Osteocyte (in vitro differentiated cells): ENCODE measurements around the gene PDCD2. TPM values are rescaled to one million over a fixed set of nuclear protein-coding genes. Genes with fewer than 3 reads are reported as not detected.
"Not testable (repeated sequence)": the region's sequence is repeated elsewhere in the genome, so short reads cannot be mapped to it uniquely, and the experiment has no call there.

ENCODE experiments used
- DNase-seq: peaks from one replicate; pipeline ENCODE4 v3.0.0; 2021; ENCODE audit warnings: mixed read lengths; ENCODE audit not compliant: unreplicated experiment; ENCODE audit errors: extremely low spot score
- H3K27ac Mint-ChIP-seq: one replicate; pipeline ENCODE4 v1.8.0; 2021; ENCODE audit warnings: mild to moderate bottlenecking, mixed read lengths; ENCODE audit not compliant: unreplicated experiment
- H3K27me3 Mint-ChIP-seq: one replicate; pipeline ENCODE4 v1.8.0; 2021; ENCODE audit warnings: mixed read lengths; ENCODE audit not compliant: unreplicated experiment
- H3K36me3 Mint-ChIP-seq: one replicate; pipeline ENCODE4 v1.8.0; 2021; ENCODE audit warnings: mixed read lengths; ENCODE audit not compliant: unreplicated experiment
- H3K4me1 Mint-ChIP-seq: one replicate; pipeline ENCODE4 v1.8.0; 2021; ENCODE audit warnings: mixed read lengths; ENCODE audit not compliant: unreplicated experiment
- H3K4me3 Mint-ChIP-seq: one replicate; pipeline ENCODE4 v1.8.0; 2021; ENCODE audit warnings: mild to moderate bottlenecking, moderate library complexity, mixed read lengths; ENCODE audit not compliant: unreplicated experiment
- H3K9me3 Mint-ChIP-seq: one replicate; pipeline ENCODE4 v1.8.0; 2021; ENCODE audit warnings: mixed read lengths; ENCODE audit not compliant: unreplicated experiment
- CTCF ChIP-seq: fragments of 200-600 bp; sonication (generic); IDR thresholded peaks from 2 replicates; pipeline ENCODE4 v1.5.0; 2021; ENCODE audit warnings: antibody characterized with exemption, mild to moderate bottlenecking, moderate library complexity
- long read RNA-seq: library from polyadenylated mRNA; unstranded; transcript quantifications from one replicate; pipeline ENCODE4 v2.0.0, GENCODE V29; 2021
- total RNA-seq: library from RNA; stranded (reverse); gene quantifications from 2 replicates; pipeline ENCODE4 v1.2.1, GENCODE V29; 2021

Gene PDCD2, protein sequence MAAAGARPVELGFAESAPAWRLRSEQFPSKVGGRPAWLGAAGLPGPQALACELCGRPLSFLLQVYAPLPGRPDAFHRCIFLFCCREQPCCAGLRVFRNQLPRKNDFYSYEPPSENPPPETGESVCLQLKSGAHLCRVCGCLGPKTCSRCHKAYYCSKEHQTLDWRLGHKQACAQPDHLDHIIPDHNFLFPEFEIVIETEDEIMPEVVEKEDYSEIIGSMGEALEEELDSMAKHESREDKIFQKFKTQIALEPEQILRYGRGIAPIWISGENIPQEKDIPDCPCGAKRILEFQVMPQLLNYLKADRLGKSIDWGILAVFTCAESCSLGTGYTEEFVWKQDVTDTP
- total RNA-seq: 52.9 and 60.7 TPM in 2 replicates
- long read RNA-seq, partial matches to known transcripts: 2 of 14 reads
- long read RNA-seq, other reads (novel, unspliced or antisense): 5 of 14 reads

DNA sequence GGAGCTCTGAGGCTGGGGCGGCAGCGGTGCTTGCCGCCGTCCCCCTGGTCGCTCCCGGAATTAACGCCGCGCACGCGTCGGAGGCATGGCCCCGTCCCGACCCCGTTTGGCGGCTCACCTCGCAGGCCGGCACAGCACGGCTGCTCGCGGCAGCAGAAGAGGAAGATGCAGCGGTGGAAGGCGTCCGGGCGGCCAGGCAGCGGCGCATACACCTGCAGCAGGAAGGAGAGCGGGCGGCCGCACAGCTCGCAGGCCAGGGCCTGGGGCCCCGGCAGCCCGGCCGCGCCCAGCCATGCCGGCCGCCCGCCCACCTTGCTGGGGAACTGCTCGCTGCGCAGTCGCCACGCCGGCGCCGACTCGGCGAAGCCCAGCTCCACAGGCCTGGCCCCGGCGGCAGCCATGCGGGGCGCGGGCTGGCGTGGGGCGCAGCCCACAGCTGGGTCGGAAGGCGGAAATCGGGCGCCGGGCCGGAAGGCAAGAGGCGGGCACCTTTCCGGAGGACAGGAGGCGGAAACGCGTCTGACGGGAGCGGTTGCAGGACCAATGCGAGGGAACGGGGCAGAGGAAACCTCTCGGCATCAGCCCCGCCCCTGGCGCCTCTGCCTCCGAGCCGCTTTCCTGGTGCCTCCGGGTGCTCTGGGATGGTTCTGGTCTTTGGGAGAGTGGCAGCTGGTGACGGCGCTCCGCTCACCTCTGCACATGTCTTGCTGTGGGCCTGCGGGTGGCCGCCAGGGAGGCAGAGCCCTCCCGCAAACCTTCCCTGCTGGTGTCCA, at the start of gene PDCD2:
TSS of gene PDCD2 (minus strand) at position 457 of the 773 bp plus-strand sequence. CDS start at position 401, 56 bp downstream.
- Mint-ChIP-seq H3K27me3 (peaks cover 6% of the 10 kb centered on the region), H3K36me3 (peaks cover 22% of the 10 kb centered on the region), H3K9me3 (peaks cover 1% of the 10 kb centered on the region), H3K4me1 (peaks cover 14% of the 10 kb centered on the region), H3K4me3 (peak within 1 kb of the TSS; percentile 99), H3K27ac (peak within 1 kb of the TSS; percentile 96)
- TF ChIP-seq CTCF: no peak
- DNase-seq: peak; percentile 94

- H3K9me3 Mint-ChIP-seq: not testable (repeated sequence)
Measured at GRCh38 chr6:170616020-170616554, 31.6 kb upstream of the PDCD2 start.

GRCh38 chr6:170612256-170612804, 27.9 kb upstream of the PDCD2 start:
- H3K27me3 Mint-ChIP-seq: peaks cover 40% of the 10 kb centered on the region
- not testable (repeated sequence) for H3K27ac Mint-ChIP-seq, H3K9me3 Mint-ChIP-seq, H3K4me1 Mint-ChIP-seq, H3K36me3 Mint-ChIP-seq, DNase-seq
- peak overlapping the region; percentile 42 for H3K4me3 Mint-ChIP-seq

More at GRCh38 chr6:170616020-170616554, 31.6 kb upstream of the PDCD2 start:
- H3K36me3 Mint-ChIP-seq, H3K4me3 Mint-ChIP-seq, H3K27ac Mint-ChIP-seq, H3K27me3 Mint-ChIP-seq, H3K4me1 Mint-ChIP-seq, DNase-seq: not testable (repeated sequence)

GRCh38 chr6:170609225-170609624, 24.8 kb upstream of the PDCD2 start:
- not testable (repeated sequence) for H3K27ac Mint-ChIP-seq, H3K4me3 Mint-ChIP-seq, H3K4me1 Mint-ChIP-seq, H3K36me3 Mint-ChIP-seq, DNase-seq, H3K9me3 Mint-ChIP-seq
- H3K27me3 Mint-ChIP-seq: peaks cover 69% of the 10 kb centered on the region

DNA sequence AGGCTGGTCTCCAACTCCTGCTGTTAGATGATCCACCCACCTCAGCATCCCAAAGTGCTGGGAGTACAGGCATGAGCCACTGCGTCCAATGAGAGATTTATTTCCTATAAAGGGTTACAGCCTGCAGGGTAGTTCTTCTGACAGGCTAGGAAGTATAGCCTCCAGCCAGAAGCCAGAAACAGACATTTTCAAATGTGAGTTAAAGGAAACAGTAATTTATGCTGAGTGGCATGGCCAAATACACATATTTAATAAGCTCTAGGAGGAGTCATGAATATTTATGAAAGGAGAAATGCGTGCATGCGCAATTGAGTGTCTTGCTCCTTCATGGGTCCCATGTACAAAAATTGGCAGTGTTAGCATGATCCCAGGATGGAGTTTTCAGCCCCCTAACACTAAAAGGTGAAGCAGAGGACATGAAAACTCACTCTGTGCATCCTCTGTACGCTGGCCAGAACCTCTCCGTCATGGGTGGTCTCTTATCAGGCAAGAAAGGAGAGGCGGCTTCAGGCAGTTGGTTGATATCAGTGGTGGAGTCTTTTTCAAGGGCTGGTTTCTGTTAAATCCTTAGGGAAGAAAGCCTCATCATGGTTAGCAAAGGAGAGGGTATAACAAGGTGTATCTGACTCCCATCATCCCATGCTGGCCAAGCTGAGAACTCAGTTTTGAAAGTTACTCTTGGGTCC, 21.3 kb upstream of the PDCD2 start:
- peaks cover 81% of the 10 kb centered on the region for H3K27me3 Mint-ChIP-seq
- no peak for TF ChIP-seq CTCF
- H3K9me3 Mint-ChIP-seq: no peaks in the 10 kb centered on the region
- no peak overlapping the region for H3K4me3 Mint-ChIP-seq
- no peak overlapping the region for H3K27ac Mint-ChIP-seq
- no peak for DNase-seq
- no peaks in the 10 kb centered on the region for H3K4me1 Mint-ChIP-seq
- no peaks in the 10 kb centered on the region for H3K36me3 Mint-ChIP-seq

DNA sequence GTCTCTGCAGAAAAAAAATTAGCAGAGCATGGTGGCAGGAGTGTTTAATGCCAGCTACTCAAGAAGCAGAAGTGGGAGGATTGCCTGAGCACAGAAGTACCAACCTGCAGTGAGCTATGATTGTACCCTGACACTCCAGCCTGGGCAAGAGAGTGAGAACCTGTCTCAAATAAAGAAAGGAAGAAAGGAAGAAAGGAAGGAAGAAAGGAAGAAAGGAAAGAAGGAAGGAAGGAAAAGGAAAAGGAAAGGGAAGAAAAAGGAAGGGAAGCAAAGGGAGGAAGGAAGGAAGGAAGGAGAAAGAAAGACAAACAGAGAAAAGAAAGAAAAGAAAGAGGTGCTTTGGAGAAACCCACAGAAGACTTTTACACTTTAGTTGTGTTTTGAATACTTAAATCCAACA, 12.8 kb upstream of the PDCD2 start:
- TF ChIP-seq CTCF: no peak
- Mint-ChIP-seq H3K9me3 (peaks cover 10% of the 10 kb centered on the region), H3K27ac (no peak overlapping the region), H3K4me1 (no peaks in the 10 kb centered on the region), H3K36me3 (no peaks in the 10 kb centered on the region), H3K27me3 (peaks cover 32% of the 10 kb centered on the region), H3K4me3 (no peak overlapping the region)
- no peak for DNase-seq
